Epithelial cell of esophagus (primary cell): ENCODE results near the gene MPPED2.

ENCODE experiments used
- DNase-seq: peaks from one replicate; pipeline ENCODE4 v3.0.0; 2010; ENCODE audit warnings: low read depth
- H3K4me3 ChIP-seq: 2 replicates; pipeline ENCODE4 v1.5.1; 2011; ENCODE audit warnings: mild to moderate bottlenecking, low read length, control low read depth
- CTCF ChIP-seq: IDR thresholded peaks from 2 replicates; pipeline ENCODE4 v1.5.1; 2011; ENCODE audit warnings: low read depth, mild to moderate bottlenecking, low read length, control low read depth, inconsistent platforms; ENCODE audit not compliant: insufficient read depth; ENCODE audit errors: missing control alignments

Gene MPPED2

GRCh38 chr11:30424321-30424720 is 161.8 kb downstream of the MPPED2 start:
- H3K4me3 ChIP-seq = no peak overlapping the region
- DNase-seq = no peak
- TF ChIP-seq CTCF = no peak

GRCh38 chr11:30423886-30424285 is 162.3 kb downstream of the MPPED2 start:
- no peak for DNase-seq
- no peak for TF ChIP-seq CTCF
- H3K4me3 ChIP-seq = no peak overlapping the region

- no peak for TF ChIP-seq CTCF
- no peak overlapping the region for H3K4me3 ChIP-seq
- no peak for DNase-seq
Measured at GRCh38 chr11:30423279-30423648, 162.9 kb downstream of the MPPED2 start.

- no peak for DNase-seq
- TF ChIP-seq CTCF = no peak
- no peak overlapping the region for H3K4me3 ChIP-seq
Measured at GRCh38 chr11:30422447-30423278, 163.5 kb downstream of the MPPED2 start.

GRCh38 chr11:30420233-30420787 is 165.8 kb downstream of the MPPED2 start:
- no peak for DNase-seq
- no peak for TF ChIP-seq CTCF
- no peak overlapping the region for H3K4me3 ChIP-seq

GRCh38 chr11:30414806-30415205 is 171.3 kb downstream of the MPPED2 start:
- no peak for TF ChIP-seq CTCF
- DNase-seq = no peak
- H3K4me3 ChIP-seq = no peak overlapping the region

- DNase-seq = no peak
- no peak for TF ChIP-seq CTCF
- no peak overlapping the region for H3K4me3 ChIP-seq
Measured at GRCh38 chr11:30414244-30414643, 171.9 kb downstream of the MPPED2 start.
